Measurements from ENCODE around the gene HMGCR.

The HMGCR gene

DNA sequence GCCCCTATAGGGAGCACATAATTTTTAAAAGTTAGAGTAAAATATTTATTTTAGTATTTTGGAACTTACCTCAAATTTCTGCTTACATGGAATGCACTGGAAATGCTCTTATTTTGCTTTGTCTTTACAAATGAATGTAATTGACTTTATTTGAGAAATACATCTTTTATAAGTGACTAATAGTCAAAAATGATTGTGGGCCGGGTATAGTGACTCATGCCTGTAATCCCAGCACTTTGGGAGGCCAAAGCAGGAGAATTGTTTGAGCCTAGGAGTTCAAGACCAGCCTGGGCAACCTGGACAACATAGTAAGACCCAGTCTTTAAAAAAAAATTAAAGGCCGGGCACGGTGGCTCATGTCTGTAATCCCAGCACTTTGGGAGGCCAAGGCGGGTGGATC is 5.8 kb downstream of the HMGCR start:
- Histone ChIP-seq H3K79me2 (ENCODE audit: insufficient read depth, low read depth) (peaks cover 55% of the 10 kb centered on the region), H3K4me3 (IDR thresholded peaks at IDR 0.05; ENCODE audit: insufficient read depth, low read depth, low read length) (no peak overlapping the region), H2AFZ (ENCODE audit: low read depth) (no peak overlapping the region), H3K27me3 (ENCODE audit: insufficient read depth, low read depth) (no peaks in the 10 kb centered on the region), H3K4me2 (no peak overlapping the region), H3K4me1 (ENCODE audit: low read depth, poor library complexity, severe bottlenecking) (peaks cover 19% of the 10 kb centered on the region), H3K9ac (no peak overlapping the region), H4K20me1 (ENCODE audit: insufficient read depth) (no peaks in the 10 kb centered on the region; the same call in 1 of the 2 replicates), H3K27ac (no peak overlapping the region), H3K36me3 (ENCODE audit: insufficient read depth) (peaks cover 14% of the 10 kb centered on the region)
- TF ChIP-seq, protein P1, sequence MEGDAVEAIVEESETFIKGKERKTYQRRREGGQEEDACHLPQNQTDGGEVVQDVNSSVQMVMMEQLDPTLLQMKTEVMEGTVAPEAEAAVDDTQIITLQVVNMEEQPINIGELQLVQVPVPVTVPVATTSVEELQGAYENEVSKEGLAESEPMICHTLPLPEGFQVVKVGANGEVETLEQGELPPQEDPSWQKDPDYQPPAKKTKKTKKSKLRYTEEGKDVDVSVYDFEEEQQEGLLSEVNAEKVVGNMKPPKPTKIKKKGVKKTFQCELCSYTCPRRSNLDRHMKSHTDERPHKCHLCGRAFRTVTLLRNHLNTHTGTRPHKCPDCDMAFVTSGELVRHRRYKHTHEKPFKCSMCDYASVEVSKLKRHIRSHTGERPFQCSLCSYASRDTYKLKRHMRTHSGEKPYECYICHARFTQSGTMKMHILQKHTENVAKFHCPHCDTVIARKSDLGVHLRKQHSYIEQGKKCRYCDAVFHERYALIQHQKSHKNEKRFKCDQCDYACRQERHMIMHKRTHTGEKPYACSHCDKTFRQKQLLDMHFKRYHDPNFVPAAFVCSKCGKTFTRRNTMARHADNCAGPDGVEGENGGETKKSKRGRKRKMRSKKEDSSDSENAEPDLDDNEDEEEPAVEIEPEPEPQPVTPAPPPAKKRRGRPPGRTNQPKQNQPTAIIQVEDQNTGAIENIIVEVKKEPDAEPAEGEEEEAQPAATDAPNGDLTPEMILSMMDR (conservative IDR thresholded peaks at IDR 0.05; ENCODE audit: low read depth, low read length), result no peak

DNA sequence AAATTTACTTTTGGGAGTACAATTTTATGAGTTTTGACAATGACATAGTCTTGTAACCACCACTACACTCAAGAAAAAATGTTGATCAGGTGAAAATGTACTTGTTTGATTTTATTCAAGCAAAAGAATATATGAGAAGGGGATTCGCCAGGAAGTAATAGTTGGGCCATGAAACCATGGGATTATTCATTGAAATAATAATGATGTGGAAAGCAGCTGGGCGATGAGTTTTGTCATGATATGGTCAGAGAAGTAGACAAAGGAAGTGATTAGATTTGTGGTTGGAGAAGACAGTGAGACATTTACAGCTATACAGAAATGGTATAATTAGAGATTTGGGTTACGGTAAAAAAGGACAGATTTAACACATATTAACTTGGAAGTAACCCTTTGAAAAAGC is 11.2 kb downstream of the HMGCR start:
- Histone ChIP-seq H3K4me3 (IDR thresholded peaks at IDR 0.05; ENCODE audit: insufficient read depth, low read depth, low read length) (no peak overlapping the region), H3K4me1 (ENCODE audit: low read depth, poor library complexity, severe bottlenecking) (peaks cover 46% of the 10 kb centered on the region), H3K36me3 (ENCODE audit: insufficient read depth) (peaks cover 25% of the 10 kb centered on the region), H3K79me2 (ENCODE audit: insufficient read depth, low read depth) (peaks cover 6% of the 10 kb centered on the region; the same call in 1 of the 2 replicates), H3K27me3 (ENCODE audit: insufficient read depth, low read depth) (no peaks in the 10 kb centered on the region), H3K9ac (no peak overlapping the region), H3K27ac (no peak overlapping the region), H4K20me1 (ENCODE audit: insufficient read depth) (peaks cover 6% of the 10 kb centered on the region), H3K4me2 (no peak overlapping the region), H2AFZ (ENCODE audit: low read depth) (no peak overlapping the region)
- TF ChIP-seq, protein P1 (conservative IDR thresholded peaks at IDR 0.05; ENCODE audit: low read depth, low read length), result no peak

DNA sequence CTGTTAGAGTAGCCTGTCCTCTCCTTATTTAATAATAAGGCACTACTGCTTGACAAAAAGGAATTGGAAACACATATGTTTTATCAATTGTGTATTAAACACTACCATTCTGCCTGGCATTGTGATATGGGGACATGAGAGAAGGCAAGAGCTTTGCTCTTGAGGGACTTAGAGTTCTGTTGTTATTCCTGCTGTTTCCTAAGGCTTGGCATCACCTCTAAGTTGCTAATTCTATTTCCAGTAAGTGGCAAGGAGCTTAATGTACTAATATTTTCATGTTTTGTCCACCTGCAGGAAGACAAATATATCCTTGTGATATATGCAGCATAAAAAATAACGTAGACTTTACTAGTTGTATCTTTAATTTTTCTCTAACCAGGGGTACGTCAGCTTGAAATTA is 12.6 kb downstream of the HMGCR start:
- Histone ChIP-seq H4K20me1 (ENCODE audit: insufficient read depth) (peaks cover 6% of the 10 kb centered on the region), H2AFZ (ENCODE audit: low read depth) (no peak overlapping the region), H3K4me3 (IDR thresholded peaks at IDR 0.05; ENCODE audit: insufficient read depth, low read depth, low read length) (no peak overlapping the region), H3K4me1 (ENCODE audit: low read depth, poor library complexity, severe bottlenecking) (peaks cover 46% of the 10 kb centered on the region), H3K9ac (no peak overlapping the region), H3K4me2 (peak overlapping the region; percentile 18; the same call in 1 of the 2 replicates), H3K79me2 (ENCODE audit: insufficient read depth, low read depth) (no peaks in the 10 kb centered on the region), H3K27ac (no peak overlapping the region), H3K27me3 (ENCODE audit: insufficient read depth, low read depth) (no peaks in the 10 kb centered on the region), H3K36me3 (ENCODE audit: insufficient read depth) (peaks cover 32% of the 10 kb centered on the region)
- TF ChIP-seq, protein P1 (conservative IDR thresholded peaks at IDR 0.05; ENCODE audit: low read depth, low read length), result no peak

DNA sequence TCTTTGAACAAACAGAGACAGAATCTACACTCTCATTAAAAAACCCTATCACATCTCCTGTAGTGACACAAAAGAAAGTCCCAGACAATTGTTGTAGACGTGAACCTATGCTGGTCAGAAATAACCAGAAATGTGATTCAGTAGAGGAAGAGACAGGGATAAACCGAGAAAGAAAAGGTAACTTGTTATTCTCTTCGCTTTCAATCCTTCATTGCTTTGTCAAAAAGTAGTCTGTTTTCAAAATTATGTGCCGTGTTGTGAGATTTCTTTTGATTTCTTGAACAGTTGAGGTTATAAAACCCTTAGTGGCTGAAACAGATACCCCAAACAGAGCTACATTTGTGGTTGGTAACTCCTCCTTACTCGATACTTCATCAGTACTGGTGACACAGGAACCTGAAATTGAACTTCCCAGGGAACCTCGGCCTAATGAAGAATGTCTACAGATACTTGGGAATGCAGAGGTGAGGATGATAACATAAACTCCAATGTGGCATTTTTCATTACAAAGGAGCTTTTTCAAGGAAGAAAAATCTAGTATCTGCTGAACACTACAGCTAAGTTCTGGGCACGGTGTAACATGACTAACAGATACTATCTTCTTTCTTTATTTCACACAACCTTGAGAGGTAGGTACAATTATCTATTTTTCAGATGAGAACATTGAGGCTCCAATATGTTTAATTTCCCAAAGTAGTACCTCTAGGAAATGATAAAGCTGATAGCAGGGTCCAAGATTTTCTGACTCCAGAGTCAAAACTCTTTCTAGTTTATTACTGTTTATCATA is 14.3 kb downstream of the HMGCR start:
- Histone ChIP-seq H4K20me1 (ENCODE audit: insufficient read depth) (peaks cover 6% of the 10 kb centered on the region), H2AFZ (ENCODE audit: low read depth) (no peak overlapping the region), H3K79me2 (ENCODE audit: insufficient read depth, low read depth) (no peaks in the 10 kb centered on the region), H3K4me2 (peak overlapping the region; percentile 18; the same call in 1 of the 2 replicates), H3K27ac (peak overlapping the region; percentile 48; the same call in 1 of the 2 replicates), H3K4me1 (ENCODE audit: low read depth, poor library complexity, severe bottlenecking) (peaks cover 46% of the 10 kb centered on the region), H3K9ac (no peak overlapping the region), H3K36me3 (ENCODE audit: insufficient read depth) (peaks cover 30% of the 10 kb centered on the region), H3K4me3 (IDR thresholded peaks at IDR 0.05; ENCODE audit: insufficient read depth, low read depth, low read length) (no peak overlapping the region), H3K27me3 (ENCODE audit: insufficient read depth, low read depth) (no peaks in the 10 kb centered on the region)
- TF ChIP-seq, protein P1 (conservative IDR thresholded peaks at IDR 0.05; ENCODE audit: low read depth, low read length), result no peak
